Esophagus squamous epithelium (tissue), 4 donors: ENCODE data around the gene HES1.
"Not testable (repeated sequence)": the region's sequence is repeated elsewhere in the genome, so short reads cannot be mapped to it uniquely, and the experiment has no call there.

ENCODE experiments used
- CTCF ChIP-seq, 6 experiments: fragments of 450-650 bp in 4 of 6; fragments of 200-600 bp in 2 of 6; sonication (generic) in 2 of 6; IDR thresholded peaks; one replicate each; pipeline ENCODE4 v1.5.1; 2016 to 2019; ENCODE audit warnings: antibody characterized with exemption in 6 of 6, mild to moderate bottlenecking in 4 of 6, moderate library complexity in 4 of 6
- POLR2A ChIP-seq, 4 donors: fragments of 450-650 bp; IDR thresholded peaks; one replicate each; pipeline ENCODE4 v1.6.1; 2017; ENCODE audit warnings: antibody characterized with exemption in 4 of 4, mild to moderate bottlenecking in 4 of 4, moderate library complexity in 3 of 4

GRCh38 chr3:194091897-194092296 is 44.1 kb upstream of the HES1 start:
- not testable (repeated sequence) for TF ChIP-seq CTCF, POLR2A (IDR thresholded peaks at IDR 0.05)
